Brain microvascular endothelial cell (primary cell): ENCODE measurements around the gene STRIP1.

Experiments
- DNase-seq: peaks from one replicate; pipeline ENCODE4 v3.0.0-alpha.2; 2020
- H3K27ac ChIP-seq: fragments of 250-450 bp; sonication (Bioruptor Pico); 2 replicates; pipeline ENCODE4 v1.5.1; 2020; ENCODE audit warnings: mild to moderate bottlenecking, moderate library complexity
- H3K27me3 ChIP-seq: fragments of 250-450 bp; sonication (Bioruptor Pico); replicated peaks from 2 replicates; pipeline ENCODE4 v1.5.1; 2020; ENCODE audit warnings: mild to moderate bottlenecking
- H3K36me3 ChIP-seq: fragments of 250-450 bp; sonication (Bioruptor Pico); replicated peaks from 2 replicates; pipeline ENCODE4 v1.5.1; 2020; ENCODE audit warnings: mild to moderate bottlenecking
- H3K4me3 ChIP-seq: 2 replicates; pipeline ENCODE4 v1.5.1; 2011; ENCODE audit warnings: low read depth, mild to moderate bottlenecking, control low read depth, low read length, moderate library complexity
- in situ Hi-C: cut with HindIII; loops from 2 replicates; pipeline ENCODE4 v1.10.0; 2017; ENCODE audit warnings: low sequenced_read_pairs, low pct_ligation_motif_present
- TF ChIP-seq, protein P1 (sequence below): IDR thresholded peaks from 2 replicates; pipeline ENCODE4 v1.5.1; 2011; ENCODE audit warnings: low read depth, mild to moderate bottlenecking, moderate library complexity, low read length, control low read depth, inconsistent platforms; ENCODE audit errors: missing control alignments

The STRIP1 gene

DNA sequence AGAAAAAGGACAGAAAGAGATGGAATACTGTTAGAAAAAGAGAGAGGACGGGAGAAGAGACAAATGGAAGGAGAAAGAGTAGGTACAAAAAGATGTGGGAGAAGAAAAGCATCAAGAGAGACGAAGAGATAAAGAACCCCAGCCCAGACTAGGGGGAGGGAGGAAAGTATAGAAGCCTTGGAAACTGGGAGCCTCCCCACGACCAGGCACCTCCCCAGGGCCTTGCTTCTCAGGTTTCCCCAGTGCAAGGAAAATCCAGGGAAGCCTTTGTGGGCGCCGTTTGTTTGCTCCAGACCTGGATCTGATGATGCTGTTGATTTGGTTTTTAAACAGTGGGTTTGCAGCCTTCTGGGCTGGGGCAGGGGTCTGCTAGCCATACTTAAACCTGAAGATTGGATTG, 51.2 kb downstream of the STRIP1 start:
- DNase-seq = no peak
- no peak overlapping the region for H3K4me3 ChIP-seq
- H3K27me3 ChIP-seq = peaks cover 49% of the 10 kb centered on the region
- no peak overlapping the region for H3K27ac ChIP-seq
- H3K36me3 ChIP-seq = no peaks in the 10 kb centered on the region
- TF ChIP-seq, protein P1, sequence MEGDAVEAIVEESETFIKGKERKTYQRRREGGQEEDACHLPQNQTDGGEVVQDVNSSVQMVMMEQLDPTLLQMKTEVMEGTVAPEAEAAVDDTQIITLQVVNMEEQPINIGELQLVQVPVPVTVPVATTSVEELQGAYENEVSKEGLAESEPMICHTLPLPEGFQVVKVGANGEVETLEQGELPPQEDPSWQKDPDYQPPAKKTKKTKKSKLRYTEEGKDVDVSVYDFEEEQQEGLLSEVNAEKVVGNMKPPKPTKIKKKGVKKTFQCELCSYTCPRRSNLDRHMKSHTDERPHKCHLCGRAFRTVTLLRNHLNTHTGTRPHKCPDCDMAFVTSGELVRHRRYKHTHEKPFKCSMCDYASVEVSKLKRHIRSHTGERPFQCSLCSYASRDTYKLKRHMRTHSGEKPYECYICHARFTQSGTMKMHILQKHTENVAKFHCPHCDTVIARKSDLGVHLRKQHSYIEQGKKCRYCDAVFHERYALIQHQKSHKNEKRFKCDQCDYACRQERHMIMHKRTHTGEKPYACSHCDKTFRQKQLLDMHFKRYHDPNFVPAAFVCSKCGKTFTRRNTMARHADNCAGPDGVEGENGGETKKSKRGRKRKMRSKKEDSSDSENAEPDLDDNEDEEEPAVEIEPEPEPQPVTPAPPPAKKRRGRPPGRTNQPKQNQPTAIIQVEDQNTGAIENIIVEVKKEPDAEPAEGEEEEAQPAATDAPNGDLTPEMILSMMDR = no peak
- in situ Hi-C loops = no loop called here

GRCh38 chr1:110086961-110087360, 52.5 kb downstream of the STRIP1 start:
- TF ChIP-seq, protein P1 = no peak
- Histone ChIP-seq H3K27me3 (peaks cover 48% of the 10 kb centered on the region), H3K36me3 (no peaks in the 10 kb centered on the region), H3K4me3 (no peak overlapping the region), H3K27ac (no peak overlapping the region)
- DNase-seq = no peak
- in situ Hi-C loops = no loop called here

DNA sequence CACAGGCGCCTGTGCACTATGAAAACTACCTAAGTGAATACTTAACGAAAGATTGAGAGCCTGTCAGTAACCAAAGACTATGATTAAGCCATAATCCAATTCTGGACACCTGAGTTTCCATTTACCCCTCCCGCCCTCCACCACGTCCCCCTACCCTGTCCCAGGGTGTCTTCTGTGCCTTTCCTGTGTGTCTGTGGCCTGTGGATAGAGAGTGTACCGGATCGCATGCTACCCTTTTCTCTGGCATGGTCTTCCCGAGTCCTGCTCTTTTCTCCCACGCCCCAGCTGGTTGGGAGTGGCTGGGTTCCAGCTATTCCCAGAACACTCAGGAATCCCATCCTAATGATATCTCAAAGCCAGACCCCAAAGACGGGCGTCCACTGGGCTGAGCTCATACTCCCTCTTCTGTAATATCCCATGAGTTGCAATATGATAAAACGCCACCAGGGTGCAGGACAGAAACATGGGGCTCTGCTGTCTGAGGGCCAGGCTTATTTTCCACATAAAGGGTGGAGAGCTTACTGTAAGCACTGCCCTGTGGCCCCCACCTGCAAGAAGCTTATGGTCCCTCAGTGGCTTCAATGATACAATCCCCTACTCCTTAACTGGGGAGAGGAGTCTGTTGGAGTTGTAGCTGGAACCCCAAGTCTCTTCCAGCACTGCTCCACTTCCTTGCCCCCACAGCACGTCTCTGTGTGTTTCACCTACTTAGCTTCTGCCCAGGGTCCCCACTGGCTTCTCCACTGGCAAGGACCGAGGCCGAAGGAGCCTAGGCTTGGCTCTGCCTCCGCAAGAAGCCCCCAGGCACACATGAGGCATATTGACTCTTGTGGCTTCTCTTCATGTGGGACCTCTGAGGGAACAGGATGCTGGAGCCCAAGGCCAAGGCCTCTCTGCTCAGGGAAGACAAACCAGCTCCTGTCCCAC, 53.7 kb downstream of the STRIP1 start:
- peak; percentile 59 for DNase-seq
- no peak overlapping the region for H3K4me3 ChIP-seq
- in situ Hi-C loops = no loop called here
- TF ChIP-seq, protein P1 = peak; percentile 78
- H3K27me3 ChIP-seq = peaks cover 40% of the 10 kb centered on the region
- H3K27ac ChIP-seq = no peak overlapping the region
- no peaks in the 10 kb centered on the region for H3K36me3 ChIP-seq

DNA sequence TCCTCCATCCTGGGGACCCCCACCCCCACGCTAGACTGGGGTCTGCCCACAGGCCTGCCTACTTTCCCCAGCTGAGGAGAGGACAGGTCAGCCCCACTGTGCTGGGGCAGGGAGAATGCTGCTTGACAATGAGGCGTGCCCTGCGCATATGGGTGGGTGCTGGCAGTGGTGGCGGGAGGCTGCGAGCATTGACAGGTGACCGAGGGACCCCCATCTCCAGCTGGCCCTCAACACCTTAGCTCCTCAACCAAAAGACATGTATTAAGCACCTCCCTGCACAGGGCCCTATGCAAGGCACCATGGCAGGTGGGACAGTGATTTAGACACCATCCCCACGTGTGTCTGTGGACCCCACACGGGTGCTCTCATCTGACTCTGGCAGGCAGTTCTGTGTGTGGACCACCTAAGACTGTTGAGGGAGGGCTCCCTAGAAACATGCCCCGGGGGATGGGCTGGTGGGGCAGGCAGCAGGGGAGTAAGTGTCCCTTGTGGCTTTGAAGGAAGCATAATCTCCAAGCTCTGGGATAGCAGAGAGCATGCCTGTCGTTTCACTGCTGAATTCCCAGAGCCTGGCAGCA, 54.4 kb downstream of the STRIP1 start:
- Histone ChIP-seq H3K27me3 (peaks cover 33% of the 10 kb centered on the region), H3K27ac (no peak overlapping the region), H3K4me3 (no peak overlapping the region), H3K36me3 (no peaks in the 10 kb centered on the region)
- no peak for DNase-seq
- in situ Hi-C loops = no loop called here
- TF ChIP-seq, protein P1 = no peak

DNA sequence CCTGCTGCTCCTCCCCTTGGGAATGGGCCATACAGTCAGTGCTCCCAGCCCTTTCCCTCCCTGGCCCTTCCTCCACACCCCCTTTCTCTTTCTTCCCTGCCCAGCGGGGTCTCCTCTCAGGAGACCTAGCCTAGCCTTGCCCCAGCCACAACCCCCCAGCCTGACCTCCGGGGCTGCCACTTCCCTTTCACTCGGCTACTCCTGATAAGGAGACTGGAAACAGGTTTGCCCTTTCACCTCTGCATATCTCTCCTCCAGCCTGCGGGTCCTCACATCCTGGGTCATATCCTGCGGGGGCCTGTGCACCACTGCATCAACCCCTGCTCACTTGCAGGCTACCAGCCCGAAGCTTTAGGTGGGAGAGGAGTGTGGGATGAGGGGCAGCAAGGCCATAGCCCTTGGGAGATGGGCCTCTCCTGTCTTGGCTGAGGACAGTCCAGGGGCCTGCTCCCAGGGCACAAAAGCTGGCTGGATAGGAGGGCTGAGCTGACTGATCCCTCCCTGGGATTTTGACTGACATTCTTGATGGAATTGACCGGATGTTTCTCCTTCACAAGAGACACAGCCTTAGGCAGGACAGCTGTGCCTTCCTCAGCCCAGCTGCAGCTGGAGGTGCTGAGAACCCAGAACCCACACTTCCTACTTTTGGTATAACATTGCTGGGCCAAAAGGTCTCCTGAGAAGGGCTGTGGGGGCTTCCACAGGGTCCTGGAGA, 55.3 kb downstream of the STRIP1 start:
- H3K27me3 ChIP-seq = peaks cover 24% of the 10 kb centered on the region
- TF ChIP-seq, protein P1 = no peak
- no peaks in the 10 kb centered on the region for H3K36me3 ChIP-seq
- in situ Hi-C loops = no loop called here
- H3K27ac ChIP-seq = no peak overlapping the region
- DNase-seq = no peak
- H3K4me3 ChIP-seq = no peak overlapping the region
